ENCODE measurements around the gene RAB21.
"Not testable (repeated sequence)": the region's sequence is repeated elsewhere in the genome, so short reads cannot be mapped to it uniquely, and the experiment has no call there.

The RAB21 gene

GRCh38 chr12:71795901-71796300, 41.2 kb downstream of the RAB21 start:
- H3K4me3 ChIP-seq (ENCODE audit: low read depth, low read length) = no peak overlapping the region

GRCh38 chr12:71797531-71797930, 42.9 kb downstream of the RAB21 start:
- H3K4me3 ChIP-seq (ENCODE audit: low read depth, low read length) = no peak overlapping the region

GRCh38 chr12:71799106-71799505, 44.4 kb downstream of the RAB21 start:
- H3K4me3 ChIP-seq (ENCODE audit: low read depth, low read length) = no peak overlapping the region

GRCh38 chr12:71800177-71800576, 45.5 kb downstream of the RAB21 start:
- H3K4me3 ChIP-seq (ENCODE audit: low read depth, low read length) = no peak overlapping the region

- no peak overlapping the region for H3K4me3 ChIP-seq (ENCODE audit: low read depth, low read length)
Observed at GRCh38 chr12:71804505-71804904, 49.8 kb downstream of the RAB21 start.

- H3K4me3 ChIP-seq (ENCODE audit: low read depth, low read length) = no peak overlapping the region
Observed at GRCh38 chr12:71810921-71811320, 56.3 kb downstream of the RAB21 start.

- H3K4me3 ChIP-seq (ENCODE audit: low read depth, low read length) = not testable (repeated sequence)
Observed at GRCh38 chr12:71815242-71815641, 60.6 kb downstream of the RAB21 start.

DNA sequence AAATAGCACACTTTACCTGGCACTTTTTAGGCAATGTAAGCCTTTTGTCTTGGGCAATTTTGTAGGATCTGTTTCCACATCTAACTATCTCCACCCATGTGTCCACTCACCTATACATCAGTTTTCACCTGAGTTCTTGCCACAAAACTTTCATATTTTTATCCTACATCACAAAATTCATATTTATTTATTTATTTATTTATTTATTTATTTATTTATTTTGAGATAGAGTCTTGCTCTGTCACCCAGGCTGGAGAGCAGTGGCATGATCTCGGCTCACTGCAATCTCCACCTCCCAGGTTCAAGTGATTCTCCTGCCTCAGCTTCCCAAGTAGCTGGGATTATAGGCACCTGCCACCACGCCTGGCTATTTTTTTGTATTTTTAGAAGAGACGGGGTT, 67.4 kb downstream of the RAB21 start:
- not testable (repeated sequence) for H3K4me3 ChIP-seq (ENCODE audit: low read depth, low read length)

DNA sequence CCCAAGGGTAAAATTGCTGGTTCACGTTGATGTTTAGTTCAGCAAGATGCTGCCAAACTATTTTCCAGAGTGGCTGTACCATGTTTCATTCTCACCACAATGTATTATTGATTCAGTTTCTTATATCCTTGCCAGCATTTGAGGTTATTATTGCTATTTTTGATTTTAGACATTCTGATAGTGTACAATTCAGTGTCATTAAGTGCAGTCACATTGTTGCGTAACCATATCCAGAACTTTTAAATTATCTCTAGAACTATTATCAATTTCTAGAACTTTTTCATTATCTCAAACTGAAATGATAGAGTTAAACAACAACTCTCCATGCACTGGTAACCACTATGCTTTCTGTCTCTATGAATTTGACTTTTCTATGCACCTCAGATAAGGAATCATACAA, 74.2 kb downstream of the RAB21 start:
- H3K4me3 ChIP-seq (ENCODE audit: low read depth, low read length) = no peak overlapping the region

DNA sequence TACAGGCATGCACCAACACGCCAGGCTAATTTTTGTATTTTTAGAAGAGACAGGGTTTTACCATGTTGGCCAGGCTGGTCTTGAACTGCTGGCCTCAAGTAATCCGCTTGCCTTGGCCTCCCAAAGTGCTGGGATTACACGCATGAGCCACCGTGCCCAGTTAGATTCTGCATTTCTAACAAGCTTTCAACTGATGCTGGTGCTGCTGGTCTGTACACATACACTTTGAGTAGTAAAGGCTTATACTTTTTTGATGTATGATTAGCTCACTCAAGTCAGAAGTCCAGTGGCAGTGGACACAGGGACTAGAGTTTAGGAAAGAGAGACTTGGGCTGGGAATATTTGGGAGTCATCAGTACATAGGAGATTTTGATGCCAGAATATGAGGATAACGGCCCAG, 82.7 kb downstream of the RAB21 start:
- no peak overlapping the region for H3K4me3 ChIP-seq (ENCODE audit: low read depth, low read length)

DNA sequence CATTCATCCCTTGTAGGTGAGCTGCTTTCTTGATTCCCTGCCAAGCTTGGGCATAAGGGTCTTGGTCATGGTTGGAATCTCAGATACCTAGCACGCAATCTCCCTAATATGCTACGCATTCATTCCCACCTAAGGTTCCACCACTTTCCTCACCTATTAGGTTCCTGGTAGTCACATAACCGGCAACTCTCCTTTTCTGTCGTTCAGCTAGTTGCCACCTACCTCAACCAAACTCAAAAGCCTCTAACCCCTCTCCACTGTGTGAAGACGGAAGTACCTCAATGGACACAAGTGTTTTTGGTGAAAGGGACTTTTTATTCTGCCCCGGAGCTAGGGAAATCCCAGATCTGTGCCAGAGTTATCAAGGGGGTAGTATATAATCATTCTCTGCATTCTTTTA, 83.6 kb downstream of the RAB21 start:
- no peak overlapping the region for H3K4me3 ChIP-seq (ENCODE audit: low read depth, low read length)

DNA sequence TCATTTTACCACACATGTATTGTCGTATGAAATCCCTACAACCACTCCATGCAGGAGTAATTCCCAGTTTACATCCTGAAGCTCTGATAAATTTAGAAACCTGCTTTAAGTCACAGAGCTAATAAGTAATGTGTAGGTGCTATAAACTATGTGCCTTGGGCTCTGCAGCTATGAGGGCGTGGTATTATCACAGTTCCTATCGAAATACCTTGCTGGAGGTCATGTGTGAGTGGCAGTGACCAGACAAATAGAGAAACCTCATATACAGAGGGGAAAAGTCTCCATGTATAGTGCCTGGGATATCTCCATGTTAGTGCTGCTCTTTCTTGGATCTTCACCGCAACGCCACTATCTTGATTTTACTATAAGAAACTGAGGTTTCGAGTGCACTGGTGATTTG, 84.0 kb downstream of the RAB21 start:
- H3K4me3 ChIP-seq (ENCODE audit: low read depth, low read length) = no peak overlapping the region

- peak overlapping the region; percentile 97 for H3K4me3 ChIP-seq (ENCODE audit: low read depth, low read length)
Observed at GRCh38 chr12:71840231-71840847, 85.7 kb downstream of the RAB21 start.

DNA sequence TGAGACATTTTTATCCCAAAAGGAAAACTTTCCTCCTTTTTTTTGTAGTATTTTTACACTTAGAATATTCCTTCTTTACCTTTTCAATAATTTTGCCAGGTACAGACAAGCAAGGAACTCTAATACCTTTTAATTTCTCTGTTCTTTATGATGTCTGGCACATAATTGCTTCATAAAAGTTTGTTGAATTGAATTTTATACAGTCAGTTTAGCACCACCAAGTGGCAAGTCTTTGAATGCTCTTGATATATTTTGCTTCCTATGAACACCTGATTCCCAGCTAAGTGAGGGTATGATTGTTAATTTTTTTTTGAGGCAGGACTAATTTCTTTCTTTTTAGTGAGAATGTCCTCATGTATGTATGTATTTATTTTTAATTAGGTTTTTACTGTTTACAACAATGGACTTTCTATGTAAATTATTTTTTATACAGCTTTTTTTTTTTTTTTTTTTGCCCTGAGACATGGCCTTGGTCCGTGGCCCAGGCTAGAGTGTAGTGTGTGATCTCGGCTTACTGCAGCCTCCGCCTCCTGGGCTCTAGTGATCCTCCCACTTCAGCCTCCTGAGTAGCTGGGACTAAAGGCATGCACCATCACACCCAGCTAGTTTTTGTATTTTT, 91.8 kb downstream of the RAB21 start:
- H3K4me3 ChIP-seq (ENCODE audit: low read depth, low read length) = no peak overlapping the region

DNA sequence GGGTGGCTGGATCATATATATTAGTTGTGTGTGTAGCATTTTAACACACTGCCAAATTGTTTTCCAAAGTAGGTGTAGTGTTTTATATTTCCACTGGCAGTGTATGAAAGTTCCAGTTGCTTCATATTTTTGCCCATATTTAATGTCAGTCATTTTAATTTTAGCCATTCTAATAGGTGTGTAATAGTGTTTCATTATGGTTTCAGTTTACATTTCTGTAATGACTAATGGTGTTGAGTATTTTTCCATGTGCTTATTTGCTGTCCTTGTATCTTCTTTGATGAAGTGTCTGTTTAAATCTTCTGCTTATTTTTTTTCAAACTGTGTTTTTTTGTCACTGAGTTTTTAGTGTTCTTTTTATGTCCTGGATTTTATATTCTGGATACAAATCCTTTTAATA, 93.5 kb downstream of the RAB21 start:
- H3K4me3 ChIP-seq (ENCODE audit: low read depth, low read length) = no peak overlapping the region

GRCh38 chr12:71849109-71849851, 94.6 kb downstream of the RAB21 start:
- H3K4me3 ChIP-seq (ENCODE audit: low read depth, low read length) = no peak overlapping the region

All from iPS-11a (cell line).